GM12891 (cell line): ENCODE results near the gene SPRR2E. TPM values are rescaled to one million over a fixed set of nuclear protein-coding genes. Genes with fewer than 3 reads are reported as not detected.
"Not testable (repeated sequence)": the region's sequence is repeated elsewhere in the genome, so short reads cannot be mapped to it uniquely, and the experiment has no call there.

Experiments used
- DNase-seq: peaks from one replicate; pipeline ENCODE4 v3.0.0; 2011; ENCODE audit warnings: low spot score; ENCODE audit not compliant: insufficient read length
- FAIRE-seq: peaks from 2 replicates; lab custom pipeline; 2011; peaks lifted over from hg19 to GRCh38; lab: Jason Lieb, UNC
- PAX5 ChIP-seq: IDR thresholded peaks from 2 replicates; pipeline ENCODE4 v1.6.1; 2011; ENCODE audit warnings: low read length, moderate library complexity, mild to moderate bottlenecking; ENCODE audit not compliant: insufficient read depth, severe bottlenecking
- POLR2A ChIP-seq: IDR thresholded peaks from 2 replicates; pipeline ENCODE4 v1.6.1; 2011; ENCODE audit warnings: low read depth, low read length, control low read depth
- POLR2AphosphoS5 ChIP-seq: IDR thresholded peaks from 2 replicates; pipeline ENCODE4 v1.6.1; 2011; ENCODE audit warnings: low read depth, low read length, control low read depth
- POU2F2 ChIP-seq: IDR thresholded peaks from 2 replicates; pipeline ENCODE4 v1.6.1; 2011; ENCODE audit warnings: low read depth, mild to moderate bottlenecking, control low read depth, low read length, moderate library complexity
- SPI1 ChIP-seq: IDR thresholded peaks from 2 replicates; pipeline ENCODE4 v1.6.1; 2011; ENCODE audit warnings: low read depth, low read length, control low read depth
- TAF1 ChIP-seq: IDR thresholded peaks from 2 replicates; pipeline ENCODE4 v1.6.1; 2011; ENCODE audit warnings: low read depth, low read length, control low read depth
- polyA plus RNA-seq: library from polyadenylated mRNA; unstranded; fragments of >200 nt; gene quantifications from one replicate; pipeline ENCODE4 v1.2.1, GENCODE V29; 2012; ENCODE audit warnings: low read depth, missing spikeins, inconsistent platforms; ENCODE audit not compliant: missing spikeins

Gene SPRR2E
- not detected for polyA plus RNA-seq

DNA sequence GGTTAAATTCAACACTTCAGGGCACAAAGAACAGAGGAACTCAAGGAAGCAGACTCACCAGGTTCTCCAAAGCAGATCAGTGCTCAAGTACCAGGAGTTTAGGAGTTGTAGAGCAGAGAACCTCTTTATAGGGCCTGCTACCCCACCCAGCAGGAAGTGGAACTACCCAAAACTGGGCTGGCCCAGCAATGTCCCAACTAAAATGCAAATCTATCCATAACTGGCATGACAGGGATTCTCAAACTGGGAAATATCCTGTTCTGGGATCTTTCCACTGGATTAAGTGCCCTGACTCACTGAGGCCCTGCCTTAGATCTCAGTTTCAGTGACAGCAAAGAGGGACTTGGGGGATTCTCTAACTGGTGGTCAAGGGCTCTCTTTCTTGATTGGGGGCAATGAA is at the start of gene SPRR2E:
Gene SPRR2E (minus strand): TSS at position 101 of the 400 bp plus-strand sequence. CDS start 775 bp downstream, outside the sequence.
- FAIRE-seq = no peak

DNA sequence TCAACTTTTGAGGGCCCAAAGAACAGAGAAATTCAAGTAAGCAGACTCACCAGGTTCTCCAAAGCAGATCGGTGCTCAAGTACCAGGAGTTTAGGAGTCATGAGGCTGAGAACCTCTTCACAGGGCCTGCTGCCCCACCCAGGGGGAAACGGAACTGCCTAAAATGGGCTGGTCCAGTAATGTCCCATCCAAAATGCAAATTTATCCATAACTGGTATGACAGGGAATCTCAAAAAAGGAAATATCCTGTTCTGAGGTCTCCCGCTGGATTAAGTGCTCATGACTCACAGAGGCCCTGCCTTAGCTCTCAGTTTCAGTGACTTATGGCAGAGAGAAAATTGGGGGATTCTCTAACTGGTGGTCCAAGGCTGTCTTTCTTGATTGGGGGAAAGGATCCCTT is 47.1 kb upstream of the SPRR2E start:
- TF ChIP-seq POU2F2 = no peak
- TF ChIP-seq SPI1 = no peak
- no peak for TF ChIP-seq PAX5
- no peak for TF ChIP-seq POLR2A
- TF ChIP-seq POLR2AphosphoS5 = no peak
- no peak for TF ChIP-seq TAF1
- no peak for FAIRE-seq
- no peak for DNase-seq

More for the DNA sequence above, at the start of gene SPRR2E:
- TF ChIP-seq SPI1 = no peak
- TF ChIP-seq POU2F2 = no peak
- no peak for TF ChIP-seq PAX5
- no peak for TF ChIP-seq POLR2AphosphoS5
- TF ChIP-seq TAF1 = no peak
- TF ChIP-seq POLR2A = no peak
- DNase-seq = no peak

DNA sequence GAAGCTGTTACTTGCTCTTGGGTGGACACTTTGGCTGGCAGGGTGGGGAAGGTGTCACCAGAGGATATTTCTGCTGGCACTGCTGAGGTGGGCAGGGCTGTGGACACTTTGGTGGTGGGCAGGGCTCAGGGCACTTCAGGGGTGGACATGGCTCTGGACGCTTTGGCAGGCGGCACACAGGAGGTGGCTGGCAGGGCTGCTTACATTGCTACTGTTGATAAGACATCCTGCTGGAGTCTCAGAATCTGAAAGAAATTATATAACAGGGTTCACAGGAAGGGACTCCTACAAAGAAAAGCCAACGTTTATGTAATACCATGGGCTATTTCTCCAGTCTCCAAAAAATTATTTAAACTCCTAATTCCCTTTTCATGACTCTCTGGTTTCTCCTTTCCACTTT is 46.2 kb upstream of the SPRR2E start:
- FAIRE-seq = no peak
- TF ChIP-seq POU2F2 (no peak), POLR2AphosphoS5 (no peak), TAF1 (no peak), POLR2A (no peak), SPI1 (no peak), PAX5 (no peak)
- no peak for DNase-seq

DNA sequence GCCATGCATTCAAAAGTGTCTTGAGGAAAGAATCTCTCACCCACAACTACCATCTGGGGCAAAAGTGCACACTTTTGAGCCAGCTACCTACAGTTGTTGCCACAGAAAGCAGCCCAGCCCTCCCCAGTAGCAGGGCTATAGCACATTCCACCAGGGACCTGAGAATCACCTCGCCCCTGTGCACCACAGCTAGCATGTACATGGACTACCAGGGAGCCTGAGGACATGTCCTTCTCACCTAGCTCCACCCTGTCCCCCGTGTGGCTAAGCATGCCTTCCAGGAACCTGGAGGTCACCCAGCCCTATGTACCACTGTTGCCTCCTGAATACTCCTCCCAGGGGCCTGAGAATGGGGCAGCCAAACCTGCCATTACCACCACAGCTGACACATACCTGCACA is 39.4 kb upstream of the SPRR2E start:
- no peak for TF ChIP-seq POLR2AphosphoS5
- no peak for TF ChIP-seq TAF1
- no peak for TF ChIP-seq POU2F2
- TF ChIP-seq PAX5 = no peak
- no peak for DNase-seq
- FAIRE-seq = no peak

DNA sequence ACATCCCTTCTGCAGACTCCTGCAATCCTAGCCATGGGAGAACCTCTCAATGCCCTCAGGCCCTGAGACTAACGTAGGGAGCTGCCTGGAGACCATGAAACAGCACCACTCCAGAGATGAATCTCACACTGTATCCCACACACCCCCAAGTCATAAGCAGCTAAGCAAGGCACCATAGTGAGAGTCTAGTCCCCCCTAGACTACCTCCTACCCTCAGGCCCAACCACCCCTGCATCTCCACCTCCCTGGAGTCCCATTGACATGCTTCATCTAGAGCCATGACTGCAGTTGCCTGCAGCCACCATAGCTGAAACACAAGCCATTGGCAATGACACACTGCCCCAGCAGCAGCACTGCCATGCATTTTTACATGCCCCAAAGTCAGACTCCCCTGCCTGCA is 38.9 kb upstream of the SPRR2E start:
- TF ChIP-seq POLR2AphosphoS5 = no peak
- FAIRE-seq (no peak), DNase-seq (no peak)

DNA sequence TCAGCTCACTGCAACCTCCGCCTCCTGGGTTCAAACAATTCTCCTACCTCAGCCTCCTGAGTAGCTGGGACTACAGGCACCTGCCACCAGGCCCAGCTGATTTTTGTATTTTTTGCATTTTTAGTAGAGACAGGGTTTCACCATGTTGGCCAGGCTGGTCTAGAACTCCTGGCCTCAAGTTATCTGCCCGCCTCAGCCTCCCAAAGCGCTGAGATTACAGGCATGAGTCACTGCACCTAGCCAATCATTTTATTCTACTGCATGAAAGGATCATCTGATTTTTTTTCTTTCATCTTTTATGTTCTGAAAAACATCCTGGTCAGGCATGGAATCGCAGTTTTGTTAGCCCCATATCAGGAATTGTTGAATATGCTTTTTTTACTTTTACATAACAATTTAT is 34.4 kb upstream of the SPRR2E start:
- not testable (repeated sequence) for FAIRE-seq

DNA sequence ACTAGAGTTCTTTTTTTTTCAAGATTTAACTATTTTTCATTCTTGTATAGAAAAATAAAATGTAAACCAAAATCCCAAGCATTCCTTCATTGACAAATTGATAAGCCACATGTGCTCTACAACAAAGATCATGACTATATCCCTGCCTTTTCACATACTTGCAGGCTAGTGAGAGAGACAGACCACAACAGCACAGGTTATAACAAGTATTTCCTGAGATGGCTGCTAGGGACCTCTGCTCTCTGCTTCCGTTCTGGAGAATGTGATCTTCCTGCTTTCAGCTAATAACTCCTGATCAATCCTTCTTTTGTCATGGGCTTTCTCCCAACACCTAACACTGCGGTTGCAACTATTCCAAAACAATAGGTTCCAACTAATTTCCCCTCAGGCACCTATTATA is 33.0 kb upstream of the SPRR2E start:
- TF ChIP-seq POLR2AphosphoS5 = no peak
- no peak for TF ChIP-seq TAF1
- no peak for TF ChIP-seq SPI1
- no peak for TF ChIP-seq POLR2A
- TF ChIP-seq PAX5 = no peak
- TF ChIP-seq POU2F2 = no peak
- DNase-seq (no peak), FAIRE-seq (no peak)

More for the DNA sequence above, 34.4 kb upstream of the SPRR2E start:
- not testable (repeated sequence) for DNase-seq

DNA sequence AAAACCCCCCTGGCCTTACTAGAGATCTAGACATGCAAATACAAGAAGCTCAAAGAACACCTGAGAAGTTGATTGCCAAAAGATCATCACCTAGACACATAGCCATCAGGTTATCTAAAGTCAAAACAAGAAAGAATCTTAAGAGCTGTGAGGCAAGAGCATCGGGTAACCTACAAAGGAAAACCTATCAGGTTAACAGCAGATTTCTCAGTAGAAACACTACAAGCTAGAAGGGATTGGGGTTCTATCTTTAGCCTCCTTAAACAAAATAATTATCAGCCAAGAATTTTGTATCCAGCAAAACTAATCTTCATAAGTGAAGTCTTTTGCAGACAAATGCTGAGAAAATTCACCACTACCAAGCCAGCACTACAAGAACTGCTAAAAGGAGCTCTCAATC is 31.2 kb upstream of the SPRR2E start:
- TF ChIP-seq TAF1 (no peak), POLR2A (no peak), PAX5 (no peak), POU2F2 (no peak), SPI1 (no peak), POLR2AphosphoS5 (no peak)
- FAIRE-seq = no peak

DNA sequence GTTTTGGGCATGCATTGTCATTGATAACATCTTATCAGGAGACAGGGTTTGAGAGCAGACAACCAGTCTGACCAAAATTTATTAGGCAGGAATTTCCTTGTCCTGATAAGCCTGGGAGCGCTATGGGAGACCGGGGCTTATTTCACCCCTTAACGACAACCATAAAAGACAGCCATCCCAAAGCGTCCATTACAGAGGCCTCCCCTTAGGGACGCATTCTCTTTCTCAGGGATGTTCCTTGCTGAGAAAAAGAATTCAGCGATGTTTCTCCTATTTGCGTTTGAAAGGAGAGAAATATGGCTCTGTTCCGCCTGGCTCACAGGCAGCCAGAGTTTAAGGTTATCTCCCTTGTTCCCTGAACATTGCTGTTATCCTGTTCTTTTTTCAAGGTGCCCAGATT is 29.5 kb upstream of the SPRR2E start:
- not testable (repeated sequence) for FAIRE-seq, DNase-seq

More for the DNA sequence above, 31.2 kb upstream of the SPRR2E start:
- no peak for DNase-seq

DNA sequence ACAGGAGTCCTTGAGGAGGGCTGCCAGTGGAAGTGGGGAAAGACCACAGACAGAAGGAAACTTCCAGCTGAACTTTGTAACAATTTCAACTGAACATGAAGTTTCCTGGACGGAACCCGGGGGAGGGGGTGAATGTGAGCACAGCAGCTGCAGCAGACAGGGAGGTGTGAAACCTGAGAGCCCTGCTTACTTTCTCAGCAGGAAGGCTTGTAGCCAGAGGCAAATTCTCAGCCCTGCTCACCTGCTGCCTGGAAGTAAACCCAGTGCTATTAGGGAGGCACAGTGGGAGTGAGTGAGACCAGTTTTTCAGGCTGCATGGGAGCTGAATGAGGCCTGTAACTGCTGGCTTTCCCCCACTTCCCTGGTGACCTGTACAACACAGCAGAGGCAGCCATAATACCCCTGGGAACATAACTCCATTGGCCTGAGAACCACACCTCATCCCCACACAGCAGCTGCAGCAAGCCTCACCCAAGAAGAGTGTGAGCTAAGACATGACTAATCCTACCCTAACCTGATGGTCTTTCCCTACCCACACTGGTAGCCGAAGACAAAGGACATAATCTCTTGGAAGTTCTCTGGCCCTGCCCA is 28.6 kb upstream of the SPRR2E start:
- TF ChIP-seq TAF1 (no peak), POU2F2 (no peak), PAX5 (no peak), POLR2AphosphoS5 (no peak), SPI1 (no peak), POLR2A (no peak)
- no peak for DNase-seq
- FAIRE-seq = no peak

DNA sequence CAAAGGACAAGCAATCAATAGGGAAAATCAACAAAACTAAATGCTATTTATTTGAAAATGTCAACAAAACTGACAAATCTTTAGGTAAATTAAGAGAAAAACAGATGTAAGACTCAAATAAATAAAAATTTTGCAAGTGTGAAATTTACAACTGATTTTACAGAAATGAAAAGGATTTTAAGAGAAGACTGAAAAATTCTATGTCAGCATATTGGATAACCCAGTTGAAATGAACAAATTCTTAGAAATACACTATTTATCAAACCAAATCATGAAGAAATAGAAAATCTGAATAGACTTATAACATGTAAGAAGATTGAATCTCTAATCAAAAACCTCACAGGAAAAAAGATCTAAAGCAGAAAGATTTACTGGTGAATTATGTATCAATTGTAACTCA is 26.6 kb upstream of the SPRR2E start:
- FAIRE-seq = no peak
- TF ChIP-seq PAX5 = no peak
- TF ChIP-seq POLR2AphosphoS5 = no peak
- TF ChIP-seq TAF1 = no peak
- no peak for TF ChIP-seq POLR2A
- no peak for TF ChIP-seq POU2F2
- no peak for TF ChIP-seq SPI1
- no peak for DNase-seq
